OCI-LY7 (cell line): Measurements from ENCODE around the gene IMMP2L.

Source experiments
- CTCF ChIP-seq: fragments of 200-600 bp; sonication (generic); conservative IDR thresholded peaks from 2 replicates; pipeline ENCODE4 v1.5.1; 2014; ENCODE audit warnings: mild to moderate bottlenecking, antibody characterized with exemption, low read length, moderate library complexity, mixed read lengths
- EZH2phosphoT487 ChIP-seq: fragments of 200-600 bp; sonication (generic); IDR thresholded peaks from 2 replicates; pipeline ENCODE4 v1.6.1; 2018; ENCODE audit warnings: low read depth, borderline replicate concordance, mild to moderate bottlenecking, mixed run types, antibody characterized with exemption, low read length, moderate library complexity, mixed read lengths

GRCh38 chr7:111521660-111522059 is 40.6 kb downstream of the IMMP2L start:
- TF ChIP-seq CTCF: no peak
- TF ChIP-seq EZH2phosphoT487: no peak
